Sigmoid colon (tissue), 7 donors: ENCODE measurements around the gene MARCO. TPM values are rescaled to one million over a fixed set of nuclear protein-coding genes. Genes with fewer than 3 reads are reported as not detected.

Experiments
- DNase-seq: peaks from one replicate; pipeline ENCODE4 v3.0.0-alpha.2; 2019
- H3K27ac ChIP-seq, 4 donors: fragments of 200-600 bp; sonication (generic); one replicate each; pipeline ENCODE4 v1.5.1; 2016 to 2019; ENCODE audit warnings: mild to moderate bottlenecking in 1 of 4
- H3K27me3 ChIP-seq, 3 donors: fragments of 200-600 bp; sonication (generic); one replicate each; pipeline ENCODE4 v1.5.1; 2019; ENCODE audit warnings: mild to moderate bottlenecking in 1 of 3
- H3K36me3 ChIP-seq, 4 donors: fragments of 200-600 bp; sonication (generic); one replicate each; pipeline ENCODE4 v1.5.1; 2016 to 2019
- H3K4me1 ChIP-seq, 4 donors: fragments of 200-600 bp; sonication (generic); one replicate each; pipeline ENCODE4 v1.5.1; 2017 to 2019
- H3K4me3 ChIP-seq, 4 donors: fragments of 200-600 bp; sonication (generic); one replicate each; pipeline ENCODE4 v1.5.1; 2017 to 2019; ENCODE audit warnings: mild to moderate bottlenecking in 2 of 4, moderate library complexity in 1 of 4
- H3K9me3 ChIP-seq, 4 donors: fragments of 200-600 bp in 3 of 4; sonication (generic) in 3 of 4; one replicate each; pipeline versions ENCODE4 v1.5.1 to v1.6.1; 2013 to 2019
- CTCF ChIP-seq, 4 experiments: fragments of 450-650 bp in 3 of 4; fragments of 200-600 bp in 1 of 4; IDR thresholded peaks; one replicate each; pipeline ENCODE4 v1.5.1; 2016 to 2019; ENCODE audit warnings: antibody characterized with exemption in 4 of 4, mild to moderate bottlenecking in 3 of 4, moderate library complexity in 2 of 4
- EP300 ChIP-seq, 4 donors: sonication (generic); formaldehyde crosslinking; IDR thresholded peaks; one replicate each; pipeline ENCODE4 v1.6.1; 2017; ENCODE audit warnings: antibody characterized with exemption in 4 of 4
- POLR2A ChIP-seq, 2 donors: fragments of 450-650 bp; IDR thresholded peaks; one replicate each; pipeline ENCODE4 v1.6.1; 2016; ENCODE audit warnings: antibody characterized with exemption in 2 of 2, mild to moderate bottlenecking in 2 of 2, moderate library complexity in 2 of 2
- POLR2AphosphoS5 ChIP-seq, 4 donors: sonication (generic); formaldehyde crosslinking; IDR thresholded peaks; one replicate each; pipeline ENCODE4 v1.6.1; 2017; ENCODE audit warnings: antibody characterized with exemption in 4 of 4
- WGBS, 2 donors: extraction: QIAGEN DNeasy Blood & Tissue Kit; methylation state at CpG; one replicate each; pipeline ENCODE4 v1.1.7; 2013; 5-methylcytosine and 5-hydroxymethylcytosine counted together
- intact Hi-C: fragments of 100-400 bp; cut with DNase I; formaldehyde crosslinking; loops from one replicate; pipeline ENCODE4 v1.15.1; 2023
- polyA plus RNA-seq, 3 donors: library from polyadenylated mRNA; stranded (reverse); fragments of 200-250 nt; gene quantifications; one replicate each; pipeline ENCODE4 v1.2.3, GENCODE V29; 2013
- total RNA-seq, 4 donors: library from RNA; depleted of rRNA; stranded (reverse); fragments of >200 nt; gene quantifications; one replicate each; pipeline ENCODE4 v1.1.0, GENCODE V29; 2016
- donor health status: healthy with polysubstance abuse.
- donor health status: Bipolar disorder and iron deficiency.
- donor health status: healthy.

MARCO gene
- total and polyA plus RNA-seq, 7 donors, result 3.3 to 18.7 (median 10.6) TPM; not detected in 1

GRCh38 chr2:118903551-118904479, 38.2 kb upstream of the MARCO start:
- 73 to 76% methylated on average over 11 of the region's 11 CpGs for WGBS, 2 donors
- H3K36me3 ChIP-seq, result no peaks in the 10 kb centered on the region
- no peaks in the 10 kb centered on the region for H3K27me3 ChIP-seq
- H3K4me3 ChIP-seq, result no peak overlapping the region
- intact Hi-C loops, result no loop called here
- TF ChIP-seq EP300 (IDR thresholded peaks at IDR 0.05) (no peak), CTCF (IDR thresholded peaks at IDR 0.05) (no peak), POLR2AphosphoS5 (IDR thresholded peaks at IDR 0.05) (no peak), POLR2A (IDR thresholded peaks at IDR 0.05) (no peak)
- no peaks in the 10 kb centered on the region for H3K4me1 ChIP-seq
- no peak for DNase-seq
- no peaks in the 10 kb centered on the region for H3K9me3 ChIP-seq
- H3K27ac ChIP-seq, result no peak overlapping the region

GRCh38 chr2:118905206-118905605, 36.8 kb upstream of the MARCO start:
- Histone ChIP-seq H3K4me1 (no peaks in the 10 kb centered on the region), H3K4me3 (no peak overlapping the region), H3K27me3 (no peaks in the 10 kb centered on the region), H3K27ac (no peak overlapping the region), H3K9me3 (no peaks in the 10 kb centered on the region), H3K36me3 (no peaks in the 10 kb centered on the region)
- TF ChIP-seq CTCF (IDR thresholded peaks at IDR 0.05), result no peak
- TF ChIP-seq EP300 (IDR thresholded peaks at IDR 0.05), result no peak
- no peak for TF ChIP-seq POLR2A (IDR thresholded peaks at IDR 0.05)
- no peak for TF ChIP-seq POLR2AphosphoS5 (IDR thresholded peaks at IDR 0.05)
- WGBS, 2 donors, result 95 to 97% methylated on average over 3 of the region's 3 CpGs
- DNase-seq, result no peak
- intact Hi-C loops, result no loop called here

GRCh38 chr2:118906186-118906585, 35.8 kb upstream of the MARCO start:
- Histone ChIP-seq H3K4me3 (no peak overlapping the region), H3K27ac (no peak overlapping the region), H3K27me3 (no peaks in the 10 kb centered on the region), H3K9me3 (no peaks in the 10 kb centered on the region), H3K36me3 (no peaks in the 10 kb centered on the region), H3K4me1 (no peaks in the 10 kb centered on the region)
- no peak for TF ChIP-seq POLR2AphosphoS5 (IDR thresholded peaks at IDR 0.05)
- TF ChIP-seq CTCF (IDR thresholded peaks at IDR 0.05), result no peak
- no peak for TF ChIP-seq EP300 (IDR thresholded peaks at IDR 0.05)
- TF ChIP-seq POLR2A (IDR thresholded peaks at IDR 0.05), result no peak
- no peak for DNase-seq
- 88 to 89% methylated on average over 4 of the region's 4 CpGs for WGBS, 2 donors
- intact Hi-C loops, result no loop called here

- 60 to 67% methylated on average over 5 of the region's 5 CpGs for WGBS, 2 donors
- H3K4me3 ChIP-seq, result no peak overlapping the region
- no peak for DNase-seq
Observed at GRCh38 chr2:118907759-118908158, 34.2 kb upstream of the MARCO start.

More at GRCh38 chr2:118907759-118908158, 34.2 kb upstream of the MARCO start:
- H3K27me3 ChIP-seq, result no peaks in the 10 kb centered on the region
- intact Hi-C loops, result no loop called here
- H3K27ac ChIP-seq, result no peak overlapping the region
- TF ChIP-seq POLR2A (IDR thresholded peaks at IDR 0.05) (no peak), CTCF (IDR thresholded peaks at IDR 0.05) (no peak), POLR2AphosphoS5 (IDR thresholded peaks at IDR 0.05) (no peak), EP300 (IDR thresholded peaks at IDR 0.05) (no peak)
- no peaks in the 10 kb centered on the region for H3K9me3 ChIP-seq
- H3K4me1 ChIP-seq, result no peaks in the 10 kb centered on the region
- no peaks in the 10 kb centered on the region for H3K36me3 ChIP-seq
